GM20000 (cell line): ENCODE results near the gene P3H2.

Experiments
- DNase-seq: peaks from one replicate; pipeline ENCODE4 v3.0.0; 2012; ENCODE audit warnings: low spot score
- CTCF ChIP-seq: IDR thresholded peaks from 2 replicates; pipeline ENCODE4 v1.5.1; 2012; ENCODE audit warnings: mild to moderate bottlenecking, control low read depth; ENCODE audit errors: extremely low read depth, missing control alignments

The P3H2 gene

GRCh38 chr3:190056742-190057141, 64.0 kb downstream of the P3H2 start:
- DNase-seq = no peak
- no peak for TF ChIP-seq CTCF

GRCh38 chr3:190055773-190056172, 64.9 kb downstream of the P3H2 start:
- TF ChIP-seq CTCF = no peak

GRCh38 chr3:190053919-190054672, 66.6 kb downstream of the P3H2 start:
- no peak for DNase-seq
- no peak for TF ChIP-seq CTCF

More at GRCh38 chr3:190055773-190056172, 64.9 kb downstream of the P3H2 start:
- DNase-seq = no peak

GRCh38 chr3:190051641-190052040, 69.1 kb downstream of the P3H2 start:
- TF ChIP-seq CTCF = no peak
- no peak for DNase-seq

GRCh38 chr3:190048932-190049441, 71.7 kb downstream of the P3H2 start:
- DNase-seq = no peak
- no peak for TF ChIP-seq CTCF

GRCh38 chr3:190044974-190045373, 75.7 kb downstream of the P3H2 start:
- no peak for DNase-seq
- no peak for TF ChIP-seq CTCF

- no peak for TF ChIP-seq CTCF
- DNase-seq = no peak
Measured at GRCh38 chr3:190044142-190044541, 76.6 kb downstream of the P3H2 start.
